Endothelial cell (in vitro differentiated cells): ENCODE data around the gene PANX1. TPM values are rescaled to one million over a fixed set of nuclear protein-coding genes. Genes with fewer than 3 reads are reported as not detected.

ENCODE experiments used
- DNase-seq: peaks from one replicate; pipeline ENCODE4 v3.0.0; 2021; ENCODE audit warnings: low spot score
- H3K27ac Mint-ChIP-seq: one replicate; pipeline ENCODE4 v1.8.0; 2021; ENCODE audit warnings: mixed read lengths, inconsistent platforms; ENCODE audit not compliant: unreplicated experiment
- H3K27me3 Mint-ChIP-seq: one replicate; pipeline ENCODE4 v1.8.0; 2021; ENCODE audit warnings: mild to moderate bottlenecking, moderate library complexity, mixed read lengths, inconsistent platforms; ENCODE audit not compliant: unreplicated experiment
- H3K36me3 Mint-ChIP-seq: one replicate; pipeline ENCODE4 v1.8.0; 2021; ENCODE audit warnings: mild to moderate bottlenecking, low read depth, mixed read lengths, inconsistent platforms; ENCODE audit not compliant: unreplicated experiment
- H3K4me1 Mint-ChIP-seq: one replicate; pipeline ENCODE4 v1.8.0; 2021; ENCODE audit warnings: mild to moderate bottlenecking, mixed read lengths, inconsistent platforms; ENCODE audit not compliant: unreplicated experiment
- H3K4me3 Mint-ChIP-seq: one replicate; pipeline ENCODE4 v1.8.0; 2021; ENCODE audit warnings: mild to moderate bottlenecking, mixed read lengths, inconsistent platforms; ENCODE audit not compliant: unreplicated experiment
- H3K9me3 Mint-ChIP-seq: one replicate; pipeline ENCODE4 v1.8.0; 2021; ENCODE audit warnings: mixed read lengths, inconsistent platforms; ENCODE audit not compliant: unreplicated experiment
- CTCF ChIP-seq: fragments of 200-600 bp; sonication (generic); IDR thresholded peaks from one replicate; pipeline ENCODE4 v1.5.0; 2021; ENCODE audit warnings: antibody characterized with exemption; ENCODE audit not compliant: unreplicated experiment
- total RNA-seq: library from RNA; stranded (reverse); fragmentation: NEBNext Ultra II Directional; extraction: Animal tissue kit (Norgen Biotek cat#: 25700); gene quantifications from one replicate; pipeline ENCODE4 v1.2.1, GENCODE V29; 2021; ENCODE audit not compliant: unreplicated experiment

The PANX1 gene
- total RNA-seq, 1 donor from 2014 or later: 9.9 TPM

- peaks cover 4% of the 10 kb centered on the region for H3K27me3 Mint-ChIP-seq
- no peak for DNase-seq
- no peak for TF ChIP-seq CTCF
- no peak overlapping the region for H3K4me3 Mint-ChIP-seq
- H3K9me3 Mint-ChIP-seq: no peaks in the 10 kb centered on the region
- H3K27ac Mint-ChIP-seq: no peak overlapping the region
- no peaks in the 10 kb centered on the region for H3K36me3 Mint-ChIP-seq
- H3K4me1 Mint-ChIP-seq: peaks cover 9% of the 10 kb centered on the region
Observed at GRCh38 chr11:94131718-94132115, 3.1 kb downstream of the PANX1 start.

- Mint-ChIP-seq H3K27me3 (peaks cover 4% of the 10 kb centered on the region), H3K4me1 (peaks cover 9% of the 10 kb centered on the region), H3K27ac (no peak overlapping the region), H3K36me3 (no peaks in the 10 kb centered on the region), H3K4me3 (no peak overlapping the region), H3K9me3 (no peaks in the 10 kb centered on the region)
- TF ChIP-seq CTCF: no peak
- DNase-seq: no peak
Observed at GRCh38 chr11:94132152-94132558, 3.5 kb downstream of the PANX1 start.

- Mint-ChIP-seq H3K9me3 (no peaks in the 10 kb centered on the region), H3K4me1 (peaks cover 8% of the 10 kb centered on the region), H3K4me3 (no peak overlapping the region), H3K27ac (no peak overlapping the region), H3K27me3 (peaks cover 3% of the 10 kb centered on the region), H3K36me3 (no peaks in the 10 kb centered on the region)
- TF ChIP-seq CTCF: no peak
- DNase-seq: no peak
Observed at GRCh38 chr11:94132823-94133408, 4.3 kb downstream of the PANX1 start.

- H3K4me3 Mint-ChIP-seq: no peak overlapping the region
- H3K27me3 Mint-ChIP-seq: no peaks in the 10 kb centered on the region
- TF ChIP-seq CTCF: no peak
- no peaks in the 10 kb centered on the region for H3K9me3 Mint-ChIP-seq
- no peak for DNase-seq
- no peak overlapping the region for H3K27ac Mint-ChIP-seq
- peaks cover 3% of the 10 kb centered on the region for H3K4me1 Mint-ChIP-seq
- no peaks in the 10 kb centered on the region for H3K36me3 Mint-ChIP-seq
Observed at GRCh38 chr11:94133752-94134151, 5.1 kb downstream of the PANX1 start.

GRCh38 chr11:94134651-94135512 lies 6.2 kb downstream of the PANX1 start:
- Mint-ChIP-seq H3K27me3 (no peaks in the 10 kb centered on the region), H3K9me3 (no peaks in the 10 kb centered on the region), H3K27ac (no peak overlapping the region), H3K4me1 (peaks cover 3% of the 10 kb centered on the region), H3K36me3 (no peaks in the 10 kb centered on the region), H3K4me3 (no peak overlapping the region)
- no peak for TF ChIP-seq CTCF
- no peak for DNase-seq
